Measurements from ENCODE around the gene MOCOS.
"Not testable (repeated sequence)": the region's sequence is repeated elsewhere in the genome, so short reads cannot be mapped to it uniquely, and the experiment has no call there.

The MOCOS gene

DNA sequence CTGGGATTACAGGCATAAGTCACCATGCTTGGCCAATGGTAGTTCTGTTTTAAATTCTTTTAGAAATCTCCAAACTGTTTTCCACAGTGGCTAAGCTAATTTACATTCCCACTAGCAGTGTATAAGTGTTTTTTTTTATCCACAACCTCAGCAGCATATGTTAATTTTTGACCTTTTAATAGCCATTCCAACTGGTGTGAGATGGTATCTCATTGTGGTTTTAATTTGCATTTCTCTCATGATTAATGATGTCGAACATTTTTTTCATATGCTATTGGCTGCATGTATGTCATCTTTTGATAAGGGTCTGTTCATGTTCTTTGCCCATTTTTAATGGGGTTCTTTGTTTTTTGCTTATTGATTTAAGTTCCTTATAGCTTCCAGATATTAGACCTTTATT lies 20.0 kb downstream of the MOCOS start:
- TF ChIP-seq, protein P1, sequence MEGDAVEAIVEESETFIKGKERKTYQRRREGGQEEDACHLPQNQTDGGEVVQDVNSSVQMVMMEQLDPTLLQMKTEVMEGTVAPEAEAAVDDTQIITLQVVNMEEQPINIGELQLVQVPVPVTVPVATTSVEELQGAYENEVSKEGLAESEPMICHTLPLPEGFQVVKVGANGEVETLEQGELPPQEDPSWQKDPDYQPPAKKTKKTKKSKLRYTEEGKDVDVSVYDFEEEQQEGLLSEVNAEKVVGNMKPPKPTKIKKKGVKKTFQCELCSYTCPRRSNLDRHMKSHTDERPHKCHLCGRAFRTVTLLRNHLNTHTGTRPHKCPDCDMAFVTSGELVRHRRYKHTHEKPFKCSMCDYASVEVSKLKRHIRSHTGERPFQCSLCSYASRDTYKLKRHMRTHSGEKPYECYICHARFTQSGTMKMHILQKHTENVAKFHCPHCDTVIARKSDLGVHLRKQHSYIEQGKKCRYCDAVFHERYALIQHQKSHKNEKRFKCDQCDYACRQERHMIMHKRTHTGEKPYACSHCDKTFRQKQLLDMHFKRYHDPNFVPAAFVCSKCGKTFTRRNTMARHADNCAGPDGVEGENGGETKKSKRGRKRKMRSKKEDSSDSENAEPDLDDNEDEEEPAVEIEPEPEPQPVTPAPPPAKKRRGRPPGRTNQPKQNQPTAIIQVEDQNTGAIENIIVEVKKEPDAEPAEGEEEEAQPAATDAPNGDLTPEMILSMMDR (IDR thresholded peaks at IDR 0.05; ENCODE audit: control insufficient read depth, insufficient read depth, low read depth, low read length, missing control alignments): no peak
- no peak overlapping the region for H3K4me3 ChIP-seq (ENCODE audit: control insufficient read depth, low read depth, low read length)
- no peak for DNase-seq (ENCODE audit: low read depth)

DNA sequence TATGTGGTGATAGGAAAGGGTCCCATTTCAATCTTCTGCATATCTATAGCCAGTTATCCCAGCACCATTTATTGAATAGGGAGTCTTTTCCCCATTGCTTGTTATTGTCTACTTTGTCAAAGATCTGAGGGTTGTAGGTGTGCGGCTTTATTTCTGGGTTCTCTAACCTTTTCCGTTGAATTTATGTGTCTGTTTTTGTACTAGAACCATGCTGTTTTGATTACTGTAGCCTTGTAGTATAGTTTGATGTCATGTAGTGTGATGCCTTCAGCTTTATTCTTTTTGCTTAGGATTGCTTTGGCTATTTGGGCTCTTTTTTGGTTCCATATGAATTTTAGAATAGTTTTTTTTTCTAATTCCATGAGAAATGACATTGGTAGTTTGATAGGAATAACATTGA lies 20.7 kb downstream of the MOCOS start:
- not testable (repeated sequence) for H3K4me3 ChIP-seq (ENCODE audit: control insufficient read depth, low read depth, low read length); DNase-seq (ENCODE audit: low read depth)

DNA sequence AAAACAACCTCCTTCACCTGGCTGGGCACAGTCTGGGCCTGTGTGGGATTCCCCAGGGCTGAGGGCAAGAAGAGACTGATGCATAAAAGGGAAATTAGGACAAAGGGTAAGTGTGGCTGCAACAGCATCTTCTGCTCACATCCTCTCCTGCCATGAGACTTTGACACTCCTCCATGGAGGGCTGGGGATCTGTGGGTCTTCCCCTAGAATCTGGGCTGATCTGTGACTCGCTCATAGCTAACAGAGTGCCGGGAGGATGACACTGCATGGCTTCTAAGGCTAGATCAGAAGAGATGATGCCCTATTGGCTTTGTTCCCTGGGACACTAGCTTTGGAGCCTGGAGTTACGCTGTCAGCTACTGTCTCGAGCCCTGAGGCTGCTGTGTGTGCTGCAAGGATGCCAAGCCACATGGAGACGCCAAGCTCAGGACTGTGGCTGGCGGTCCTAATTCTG lies 24.3 kb downstream of the MOCOS start:
- no peak for DNase-seq (ENCODE audit: low read depth)
- no peak overlapping the region for H3K4me3 ChIP-seq (ENCODE audit: control insufficient read depth, low read depth, low read length)
- TF ChIP-seq, protein P1 (IDR thresholded peaks at IDR 0.05; ENCODE audit: control insufficient read depth, insufficient read depth, low read depth, low read length, missing control alignments): no peak

DNA sequence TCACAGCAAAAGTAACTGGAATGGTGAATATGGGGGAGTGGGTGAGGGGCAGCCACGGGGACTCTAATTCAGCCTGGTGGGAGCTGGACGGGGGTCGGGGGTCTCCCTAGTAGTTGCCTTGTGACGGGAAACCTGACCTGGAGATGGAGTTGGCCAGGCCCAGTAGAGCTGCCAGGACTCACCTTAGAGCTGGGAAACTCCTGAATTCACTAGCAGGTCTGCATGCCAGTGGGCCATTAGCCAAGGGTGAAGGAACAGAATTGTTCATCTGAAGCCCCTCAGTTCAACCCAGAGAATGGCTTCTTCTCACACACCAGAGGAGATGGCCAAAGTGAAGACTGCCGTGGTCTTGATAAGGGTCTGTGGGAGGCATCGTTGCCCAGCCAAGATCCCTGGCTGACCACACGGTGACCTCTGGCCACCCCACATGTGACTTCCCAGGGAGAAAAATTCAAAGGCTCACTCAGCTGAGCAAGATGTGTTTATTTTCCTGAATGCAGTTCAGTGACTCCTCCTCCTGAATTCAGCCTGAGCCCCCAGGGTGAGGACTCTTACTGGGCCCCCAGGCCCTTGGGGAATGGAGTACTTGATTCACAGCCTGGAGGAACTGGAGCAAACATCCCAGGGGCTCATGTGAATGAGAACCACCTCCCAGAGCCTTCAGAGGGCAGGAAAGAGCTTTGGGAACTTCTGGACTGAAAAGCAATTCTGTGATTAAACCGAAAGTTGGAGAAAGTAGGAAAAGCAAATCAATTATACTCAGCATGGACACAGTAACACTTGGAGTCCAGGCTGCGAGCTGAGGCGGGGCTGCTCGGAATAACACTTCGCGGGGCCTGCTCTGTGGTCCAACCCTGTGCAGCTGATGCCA lies 25.2 kb downstream of the MOCOS start:
- TF ChIP-seq, protein P1 (IDR thresholded peaks at IDR 0.05; ENCODE audit: control insufficient read depth, insufficient read depth, low read depth, low read length, missing control alignments): no peak
- H3K4me3 ChIP-seq (ENCODE audit: control insufficient read depth, low read depth, low read length): no peak overlapping the region
- DNase-seq (ENCODE audit: low read depth): no peak

DNA sequence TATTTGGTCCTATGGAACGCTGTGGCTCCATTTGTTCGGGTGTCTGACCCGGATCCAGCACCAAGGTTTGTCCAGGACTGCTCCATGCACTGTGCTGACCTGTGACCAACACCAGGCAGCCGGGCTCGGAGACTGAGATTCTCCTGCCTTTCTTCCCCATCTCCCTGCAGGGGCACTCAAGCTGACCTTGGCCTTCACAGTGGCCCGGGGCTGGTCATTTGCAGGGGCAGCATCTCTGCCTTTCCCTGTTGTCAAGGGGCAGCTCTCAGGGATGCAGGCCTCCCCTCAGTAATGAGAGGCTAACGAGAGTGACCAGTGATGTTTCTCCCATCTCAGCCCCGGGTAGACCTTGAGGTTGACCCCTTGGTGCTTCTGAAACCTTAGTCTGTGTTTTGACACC lies 27.5 kb downstream of the MOCOS start:
- DNase-seq (ENCODE audit: low read depth): no peak
- TF ChIP-seq, protein P1 (IDR thresholded peaks at IDR 0.05; ENCODE audit: control insufficient read depth, insufficient read depth, low read depth, low read length, missing control alignments): no peak
- no peak overlapping the region for H3K4me3 ChIP-seq (ENCODE audit: control insufficient read depth, low read depth, low read length)

DNA sequence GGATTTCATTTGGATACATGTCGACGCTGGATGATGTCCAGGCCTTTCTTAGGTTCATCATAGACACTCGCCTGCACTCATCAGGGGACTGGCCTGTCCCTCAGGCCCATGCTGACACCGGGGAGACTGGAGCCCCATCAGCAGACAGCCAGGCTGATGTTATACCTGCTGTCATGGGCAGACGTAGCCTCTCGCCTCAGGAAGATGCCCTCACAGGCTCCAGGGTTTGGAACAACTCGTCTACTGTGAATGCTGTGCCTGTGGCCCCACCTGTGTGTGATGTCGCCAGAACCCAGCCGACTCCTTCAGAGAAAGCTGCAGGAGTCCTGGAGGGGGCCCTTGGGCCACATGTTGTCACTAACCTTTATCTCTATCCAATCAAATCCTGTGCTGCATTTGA lies 28.3 kb downstream of the MOCOS start:
- no peak overlapping the region for H3K4me3 ChIP-seq (ENCODE audit: control insufficient read depth, low read depth, low read length)
- TF ChIP-seq, protein P1 (IDR thresholded peaks at IDR 0.05; ENCODE audit: control insufficient read depth, insufficient read depth, low read depth, low read length, missing control alignments): no peak
- DNase-seq (ENCODE audit: low read depth): no peak

GRCh38 chr18:36217348-36217747 lies 30.1 kb downstream of the MOCOS start:
- no peak for DNase-seq (ENCODE audit: low read depth)
- no peak overlapping the region for H3K4me3 ChIP-seq (ENCODE audit: control insufficient read depth, low read depth, low read length)
- TF ChIP-seq, protein P1 (IDR thresholded peaks at IDR 0.05; ENCODE audit: control insufficient read depth, insufficient read depth, low read depth, low read length, missing control alignments): no peak
